ENCODE results near the gene RASGRP4.

GRCh38 chr19:38425810-38426466 is at the start of gene RASGRP4:
- TF ChIP-seq CTCF (IDR thresholded peaks at IDR 0.05) (no peak), EP300 (IDR thresholded peaks at IDR 0.05) (no peak), POLR2A (IDR thresholded peaks at IDR 0.05) (no peak), POLR2AphosphoS5 (IDR thresholded peaks at IDR 0.05) (no peak)
